Stimulated activated naive CD4-positive, alpha-beta T cell treated with Interleukin-2 at 50 U/mL for 16 hours (primary cell): ENCODE results near the gene RALGAPA2.

Experiments
- DNase-seq: peaks from one replicate; lab custom pipeline; 2025; lab: John Stamatoyannopoulos, UW

The RALGAPA2 gene

GRCh38 chr20:20629556-20630188 is 82.8 kb downstream of the RALGAPA2 start:
- no peak for DNase-seq

DNA sequence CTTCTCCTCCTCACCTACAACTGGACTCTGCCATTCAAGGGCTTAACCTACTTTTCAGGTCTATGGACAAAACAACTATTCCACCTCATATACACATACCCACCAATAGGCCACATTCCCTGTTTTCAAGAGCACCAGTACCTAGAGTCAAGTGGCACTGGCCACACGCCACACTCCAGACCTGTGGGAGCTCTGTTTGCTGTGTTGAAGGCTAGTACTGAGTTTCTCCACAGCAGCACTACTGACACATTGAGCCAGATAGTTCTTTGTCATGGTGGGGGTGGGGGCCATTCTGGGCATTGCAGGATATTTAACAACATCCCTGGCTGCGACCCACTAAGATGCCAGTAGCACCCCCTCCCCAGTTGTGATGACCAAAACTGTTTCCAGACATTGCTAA is 84.1 kb downstream of the RALGAPA2 start:
- no peak for DNase-seq

DNA sequence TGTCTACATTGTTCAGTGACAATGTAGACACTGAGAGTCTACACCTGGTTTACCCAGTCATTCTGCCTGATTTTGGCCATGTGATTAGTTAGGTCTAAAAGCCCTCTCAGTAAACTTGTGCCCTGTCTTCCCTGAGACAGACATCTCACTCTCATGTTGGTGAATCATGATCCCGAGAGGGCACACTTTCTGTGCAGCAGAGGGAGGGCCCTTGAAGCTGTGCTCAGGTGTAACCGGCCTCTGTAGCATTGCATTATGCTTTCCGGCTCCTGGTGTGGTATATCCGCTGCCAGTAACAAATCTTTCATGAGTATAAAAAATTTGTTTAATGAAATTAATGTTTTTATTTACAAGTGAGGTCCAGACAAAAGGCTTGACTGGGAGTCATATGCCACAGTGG is 85.0 kb downstream of the RALGAPA2 start:
- DNase-seq, result no peak

DNA sequence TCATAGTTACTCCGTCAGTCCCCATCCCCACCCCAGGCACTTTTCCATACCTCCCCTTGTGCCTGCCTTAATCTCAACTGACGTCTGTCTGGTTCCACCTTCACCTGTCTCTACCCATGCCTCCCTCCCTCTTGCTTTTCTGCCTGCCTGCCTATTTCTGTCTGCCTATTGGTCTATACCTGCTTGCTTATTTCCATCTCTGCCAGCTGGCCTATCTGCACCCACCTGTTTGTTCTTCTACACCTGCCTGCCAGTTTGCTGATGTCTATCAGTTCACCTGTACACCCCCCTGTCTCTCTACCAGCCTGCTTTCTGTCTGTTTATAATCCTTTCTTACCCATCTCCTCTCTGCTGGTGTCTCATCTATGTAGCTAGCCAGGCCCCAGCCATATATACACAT is 87.5 kb downstream of the RALGAPA2 start:
- no peak for DNase-seq

DNA sequence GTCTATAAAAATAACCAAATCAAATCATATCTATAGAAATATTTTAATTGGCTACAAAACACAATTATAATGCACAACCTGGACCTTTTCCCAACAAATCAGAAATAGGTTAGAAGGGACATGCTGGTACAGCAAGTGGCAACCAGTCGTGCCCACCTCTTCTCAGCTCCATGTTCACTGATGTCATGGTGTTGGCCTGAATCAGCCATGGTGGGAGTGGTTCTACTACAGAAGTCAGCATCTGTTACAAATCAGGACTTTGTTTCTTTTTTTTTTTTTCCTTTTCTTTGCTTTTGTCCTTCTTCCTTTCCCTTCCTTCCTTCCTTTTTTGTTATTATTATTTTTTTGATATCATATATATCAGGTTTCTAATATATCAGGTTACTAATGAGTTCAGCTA is 91.2 kb downstream of the RALGAPA2 start:
- no peak for DNase-seq

DNA sequence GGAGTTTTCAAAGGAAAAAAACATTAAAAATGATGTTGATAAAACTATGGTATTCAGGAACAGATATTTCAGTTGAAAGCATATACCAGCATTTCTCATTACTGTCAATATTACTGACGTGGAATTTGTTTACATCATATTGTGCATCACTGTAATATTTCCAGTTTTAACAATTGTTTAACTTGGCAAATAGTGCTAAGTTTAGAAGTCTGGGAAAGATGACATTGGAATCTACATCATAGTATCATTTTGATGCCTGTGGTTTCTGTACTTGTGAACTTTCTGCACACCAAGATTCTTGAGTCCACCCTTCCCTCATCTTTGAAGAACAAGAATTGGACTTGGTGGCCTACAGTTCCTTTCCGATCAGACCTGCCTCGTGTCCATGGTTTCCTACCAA is 98.1 kb downstream of the RALGAPA2 start:
- no peak for DNase-seq

- DNase-seq, result no peak
Observed at GRCh38 chr20:20612251-20612650, 100.2 kb downstream of the RALGAPA2 start.

DNA sequence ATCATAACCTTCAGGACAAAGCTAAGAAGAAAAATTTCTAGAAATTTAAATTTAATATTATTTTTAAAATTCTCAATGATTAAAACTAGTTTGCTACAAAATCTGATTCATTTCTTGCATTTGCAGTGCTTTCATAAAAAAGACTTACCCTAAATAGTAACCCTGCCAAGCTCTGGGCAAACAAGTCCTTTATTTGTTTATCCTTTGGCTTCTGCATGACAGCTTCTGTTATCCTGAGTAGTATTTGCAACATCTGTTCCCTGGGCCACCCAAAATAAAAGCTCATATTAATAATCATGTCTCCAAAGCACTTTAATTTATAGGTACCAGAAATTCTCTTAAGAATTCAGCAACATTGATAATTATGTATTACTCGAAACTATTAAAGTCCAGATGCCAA is 101.3 kb downstream of the RALGAPA2 start:
- DNase-seq, result no peak

DNA sequence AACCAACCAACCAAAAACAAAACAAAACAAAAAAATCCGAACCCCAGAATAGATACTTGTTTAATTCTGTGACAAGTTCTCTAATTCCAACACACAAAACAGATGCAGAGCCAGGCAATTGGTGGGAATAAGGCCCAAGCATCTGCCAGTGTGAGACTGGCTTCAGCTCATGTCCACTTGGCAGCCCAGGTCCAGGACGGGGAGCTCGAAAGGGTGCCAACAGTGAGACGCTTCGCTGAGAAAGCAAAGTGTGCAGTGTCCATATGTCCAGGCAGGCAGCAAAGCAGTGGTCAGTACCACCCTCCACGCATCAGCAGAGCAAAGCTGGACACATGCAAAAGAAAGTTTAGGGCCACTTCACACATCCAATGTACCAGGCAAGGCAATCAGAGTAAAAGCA is 102.9 kb downstream of the RALGAPA2 start:
- no peak for DNase-seq

DNA sequence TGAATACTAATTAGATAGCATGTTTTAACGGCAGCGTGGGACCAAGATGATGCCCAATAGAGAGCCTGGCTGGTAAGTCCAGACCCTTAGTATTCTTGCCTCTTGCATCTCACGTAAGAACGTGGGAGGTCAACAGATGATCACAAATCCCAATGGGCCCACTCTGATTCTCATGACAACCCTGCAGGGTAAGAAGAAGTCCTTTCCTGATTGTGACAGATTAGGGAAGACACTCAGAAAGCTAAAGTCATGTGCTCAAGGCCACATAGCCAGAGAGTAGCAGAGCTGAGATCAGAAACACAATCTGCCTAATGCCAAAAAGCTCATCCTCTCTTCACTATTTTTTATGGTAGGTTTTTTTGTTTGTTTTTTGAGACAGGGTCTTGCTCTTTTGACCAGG is 103.8 kb downstream of the RALGAPA2 start:
- DNase-seq, result no peak

GRCh38 chr20:20608041-20608440 is 104.4 kb downstream of the RALGAPA2 start:
- no peak for DNase-seq

DNA sequence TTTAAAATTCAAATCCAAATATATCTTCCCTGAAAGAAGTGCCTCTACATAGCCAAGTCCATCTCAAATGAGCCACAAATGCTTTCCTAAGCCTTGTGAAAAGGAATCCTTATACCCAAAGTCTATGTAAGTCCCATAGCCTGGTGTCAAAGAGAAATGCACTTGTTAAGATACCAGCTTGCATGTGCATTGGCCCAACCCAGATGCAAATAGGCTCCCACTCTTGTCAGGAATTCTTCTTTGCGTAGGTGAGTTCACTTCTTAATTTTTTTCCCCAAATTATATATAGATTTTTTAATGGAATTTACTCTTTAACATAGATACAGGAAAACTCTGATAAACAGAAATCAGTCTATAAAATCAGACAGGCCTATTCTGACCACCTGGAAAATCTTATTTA is 105.6 kb downstream of the RALGAPA2 start:
- no peak for DNase-seq

- DNase-seq, result no peak
Observed at GRCh38 chr20:20606050-20606449, 106.4 kb downstream of the RALGAPA2 start.

- DNase-seq, result no peak
Observed at GRCh38 chr20:20604907-20605306, 107.5 kb downstream of the RALGAPA2 start.

DNA sequence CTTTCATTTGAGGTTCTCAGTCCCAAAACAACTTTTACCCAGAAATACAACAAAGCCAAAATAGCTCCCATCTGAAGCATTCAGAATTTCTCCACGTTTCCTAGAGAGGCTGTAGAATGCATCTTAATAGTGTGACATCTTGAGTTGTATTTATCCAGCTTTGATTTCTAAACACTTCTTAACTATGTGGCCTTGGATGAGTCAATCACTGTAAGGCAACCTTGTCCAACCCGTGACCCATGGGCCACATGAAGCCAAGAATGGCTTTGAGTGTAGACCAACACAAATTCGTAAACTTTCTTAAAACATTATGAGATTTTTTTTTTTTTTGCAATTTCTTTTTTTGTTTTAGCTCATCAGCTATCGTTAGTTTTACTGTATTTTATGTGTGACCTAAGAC is 108.1 kb downstream of the RALGAPA2 start:
- DNase-seq, result no peak

DNA sequence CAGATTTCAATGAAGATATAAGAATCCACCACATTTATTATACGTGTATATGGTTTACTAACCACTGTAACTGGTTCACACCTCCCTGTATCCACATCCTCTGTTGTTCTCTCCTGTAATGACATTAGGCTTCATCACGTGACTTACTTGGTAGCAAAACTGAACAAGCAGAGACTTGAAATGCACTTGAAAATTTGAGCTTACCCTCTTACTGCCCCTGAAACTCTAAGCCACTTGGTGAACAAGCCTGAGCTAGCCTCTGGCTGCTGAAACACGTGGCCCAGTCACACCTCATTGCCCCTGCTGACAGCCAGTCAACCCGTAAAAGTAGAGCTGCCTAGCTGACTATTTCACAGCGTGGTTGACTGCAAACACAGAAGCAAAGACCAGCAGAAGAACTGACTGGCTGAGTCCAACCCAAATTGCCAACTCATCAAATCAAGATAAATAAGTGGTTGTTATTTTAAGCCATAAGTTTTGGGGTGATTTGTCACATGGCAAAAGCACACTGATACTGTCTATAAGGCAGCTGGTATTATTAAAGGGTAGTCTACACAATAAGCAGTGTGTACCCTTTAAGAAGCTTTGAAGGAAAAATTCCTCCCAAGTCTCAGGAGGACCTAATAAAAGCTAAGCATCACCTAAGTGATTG is 109.0 kb downstream of the RALGAPA2 start:
- DNase-seq, result no peak

DNA sequence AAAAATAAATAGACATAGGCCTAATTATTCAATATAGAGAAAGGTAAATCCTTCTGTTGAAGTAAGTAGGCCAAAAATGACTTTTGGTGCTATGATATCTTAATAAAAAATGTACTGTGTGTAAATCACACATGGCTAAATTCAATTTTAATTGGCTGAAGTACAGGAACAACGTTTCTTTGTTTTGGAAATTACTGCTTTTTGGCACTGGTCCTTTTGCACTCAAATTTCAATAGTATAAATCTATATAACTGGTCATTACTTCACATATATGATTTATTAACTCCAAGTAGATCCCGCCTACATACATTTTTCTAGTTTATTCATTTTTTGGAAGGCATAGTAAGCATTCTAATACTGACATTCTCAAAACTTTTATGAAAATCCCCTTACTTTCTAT is 114.5 kb downstream of the RALGAPA2 start:
- DNase-seq, result no peak

DNA sequence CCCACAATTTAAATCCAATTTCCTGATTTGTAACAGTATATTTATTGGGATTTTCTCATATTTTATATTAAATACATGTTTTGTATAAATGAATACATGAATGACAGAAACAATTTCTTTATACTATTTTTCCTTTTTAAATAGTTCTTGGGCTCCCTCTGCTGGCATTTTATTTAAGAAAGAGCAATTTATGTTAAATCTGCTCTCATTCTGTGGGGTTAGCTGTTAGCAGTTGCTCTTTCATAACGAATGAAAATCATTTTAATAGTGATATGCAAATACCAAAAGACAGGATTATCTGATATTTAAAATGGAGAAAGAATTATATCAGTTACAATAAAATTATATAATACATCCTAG is 118.3 kb downstream of the RALGAPA2 start:
- DNase-seq, result no peak

DNA sequence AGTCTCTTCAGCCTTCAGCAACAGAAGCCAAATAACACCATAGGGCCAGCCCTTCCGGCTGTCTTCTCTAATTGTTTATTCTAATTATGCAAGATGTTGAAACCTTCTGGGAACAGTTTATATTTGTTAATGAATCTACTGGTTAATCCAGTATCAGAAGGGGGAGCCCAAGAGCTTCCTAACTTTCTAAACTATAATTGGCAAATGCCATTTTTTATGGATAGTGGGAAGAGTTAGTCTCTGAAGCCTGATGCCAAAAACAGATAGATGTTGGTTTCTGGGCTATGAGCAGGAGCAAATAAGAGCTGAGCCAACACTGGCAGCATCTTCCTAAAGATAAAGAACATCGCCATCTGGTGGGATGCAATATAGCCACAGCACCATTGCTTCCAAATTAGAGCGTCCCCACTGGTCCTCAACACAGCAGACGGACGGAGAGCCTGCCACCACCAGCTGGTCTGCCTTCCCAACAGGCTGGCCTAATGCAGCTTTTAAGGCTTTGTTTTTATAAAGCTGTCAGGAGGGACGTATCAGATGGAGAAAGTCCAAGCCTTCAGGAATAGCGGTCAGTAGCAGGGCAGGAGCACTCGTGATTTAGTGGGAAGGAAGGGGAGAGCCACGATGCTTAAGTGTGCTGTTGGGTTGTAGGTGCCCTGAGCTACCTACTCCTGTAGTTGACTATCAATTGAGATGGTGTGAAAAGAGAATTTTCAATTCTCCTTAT is 118.8 kb downstream of the RALGAPA2 start:
- no peak for DNase-seq

GRCh38 chr20:20585146-20585545 is 127.3 kb downstream of the RALGAPA2 start:
- DNase-seq, result no peak

GRCh38 chr20:20582734-20583133 is 129.7 kb downstream of the RALGAPA2 start:
- DNase-seq, result no peak

GRCh38 chr20:20580139-20580538 is 132.3 kb downstream of the RALGAPA2 start:
- no peak for DNase-seq

DNA sequence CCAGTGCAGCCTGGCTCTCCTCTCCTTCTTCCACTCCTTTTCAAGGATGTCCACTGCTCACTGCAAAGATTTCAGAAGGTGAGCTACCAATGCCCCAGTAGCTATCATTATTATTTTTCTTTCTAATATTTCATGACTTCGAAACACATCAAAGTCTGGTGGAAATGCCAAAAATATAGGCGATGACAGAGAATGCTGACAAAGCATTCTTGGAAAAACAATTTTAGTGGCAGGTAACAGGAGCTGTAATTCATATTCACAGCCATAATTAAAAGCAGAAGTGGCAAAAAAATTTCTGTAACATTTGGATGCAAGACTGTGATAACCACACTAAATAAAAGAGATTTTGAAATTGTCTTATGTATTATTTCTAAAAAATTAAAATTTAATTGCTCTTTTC is 133.6 kb downstream of the RALGAPA2 start:
- DNase-seq, result no peak

GRCh38 chr20:20573797-20574196 is 138.6 kb downstream of the RALGAPA2 start:
- no peak for DNase-seq
